HG03521 (cell line): ENCODE results near the gene CCNB2.

ENCODE experiments used
- ATAC-seq: cut with Tn5 transposase; IDR thresholded peaks from one replicate; pipeline ENCODE4 v1.9.1; 2021; ENCODE audit warnings: mild to moderate bottlenecking, moderate library complexity; ENCODE audit not compliant: unreplicated experiment

Gene CCNB2

GRCh38 chr15:59165726-59166125 is 60.8 kb downstream of the CCNB2 start:
- no peak for ATAC-seq

GRCh38 chr15:59166166-59166565 is 61.2 kb downstream of the CCNB2 start:
- no peak for ATAC-seq

DNA sequence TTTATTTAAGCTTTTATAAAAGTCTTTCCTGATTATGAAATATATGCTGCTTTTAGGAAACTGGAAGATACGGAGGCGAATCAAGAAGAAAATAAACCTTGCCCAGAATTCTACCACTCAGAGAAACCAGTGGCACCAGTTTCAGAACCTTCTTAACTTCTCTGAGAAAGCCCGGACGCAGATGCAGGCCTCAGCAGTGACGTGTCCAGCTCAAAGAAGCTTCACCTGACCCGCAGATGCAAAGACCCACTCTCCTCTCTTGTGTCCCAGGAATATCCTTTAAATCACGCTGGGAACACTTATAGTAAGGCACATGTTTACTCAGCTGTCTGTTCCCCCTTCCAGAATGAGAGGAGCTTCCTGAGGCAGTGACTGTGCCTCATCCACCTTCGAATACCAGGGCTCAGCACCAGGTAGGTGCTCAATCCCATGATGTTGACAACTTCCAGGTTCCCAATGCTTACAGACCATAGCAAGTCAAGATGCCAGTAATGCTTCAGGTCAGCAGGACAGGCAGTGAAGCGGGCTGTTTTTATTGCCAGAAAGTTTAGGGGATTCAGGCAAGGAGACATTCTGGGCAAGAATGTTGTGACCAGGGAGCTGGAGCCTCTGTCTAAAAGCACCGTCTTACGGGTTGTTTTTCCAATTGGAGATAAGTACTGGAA is 61.8 kb downstream of the CCNB2 start:
- no peak for ATAC-seq

GRCh38 chr15:59168536-59168935 is 63.6 kb downstream of the CCNB2 start:
- no peak for ATAC-seq

- ATAC-seq, result no peak
Measured at GRCh38 chr15:59169251-59169708, 64.3 kb downstream of the CCNB2 start.

- ATAC-seq, result no peak
Measured at GRCh38 chr15:59170295-59171066, 65.5 kb downstream of the CCNB2 start.

GRCh38 chr15:59171067-59171397 is 66.1 kb downstream of the CCNB2 start:
- ATAC-seq, result no peak

- ATAC-seq, result no peak
Measured at GRCh38 chr15:59172289-59172901, 67.4 kb downstream of the CCNB2 start.

GRCh38 chr15:59173194-59173593 is 68.2 kb downstream of the CCNB2 start:
- no peak for ATAC-seq

DNA sequence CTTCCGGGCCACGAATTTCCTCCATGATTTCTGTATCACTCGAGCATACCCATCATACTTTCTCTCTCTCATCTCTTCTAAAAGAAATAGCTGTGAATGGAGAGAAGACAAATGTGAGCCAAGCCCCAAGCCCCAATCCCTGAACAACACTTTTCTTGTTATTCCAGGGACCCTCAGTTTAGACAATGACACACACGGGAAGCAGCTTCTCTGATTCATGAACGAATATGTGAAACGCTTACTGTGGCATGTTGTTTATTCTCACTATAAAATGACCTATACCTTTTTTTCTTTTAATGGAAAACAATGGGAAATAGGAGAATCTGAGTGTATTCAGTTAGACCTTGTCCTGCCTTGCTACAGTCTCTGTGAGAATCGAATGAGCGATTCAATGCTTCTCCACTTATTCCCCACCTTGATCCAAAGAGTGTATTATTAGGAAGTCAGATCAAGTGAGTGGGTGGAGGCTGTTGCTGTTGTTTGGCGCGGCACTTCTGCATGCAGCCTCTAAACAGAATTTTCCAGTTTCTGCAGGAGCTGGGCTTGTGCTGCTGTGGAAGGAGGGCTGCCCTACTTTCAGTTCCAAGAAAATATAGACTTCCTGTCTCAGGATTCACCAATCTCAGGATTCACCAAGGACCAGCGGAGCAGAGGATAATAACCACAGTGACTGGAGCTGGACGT is 69.3 kb downstream of the CCNB2 start:
- ATAC-seq, result no peak
